ENCODE results near the gene PRKCH. TPM values are rescaled to one million over a fixed set of nuclear protein-coding genes. Genes with fewer than 3 reads are reported as not detected.

Gene PRKCH
- polyA plus RNA-seq, 1 donor from 2014 or later, result 2.0 TPM

- Histone ChIP-seq H3K4me3 (ENCODE audit: low read length) (no peak overlapping the region), H3K4me2 (ENCODE audit: low read length) (no peak overlapping the region), H4K20me1 (ENCODE audit: insufficient read depth) (no peaks in the 10 kb centered on the region), H3K9me2 (ENCODE audit: insufficient read depth, low read length) (no peaks in the 10 kb centered on the region), H3K27ac (ENCODE audit: low read length) (no peak overlapping the region), H3F3A (ENCODE audit: insufficient read depth, low read length, poor library complexity, severe bottlenecking) (no peaks in the 10 kb centered on the region), H3K79me2 (replicated peaks; ENCODE audit: insufficient read depth, low read length) (no peaks in the 10 kb centered on the region), H3K9ac (ENCODE audit: low read length) (no peak overlapping the region), H3K9me3 (ENCODE audit: low read length) (no peaks in the 10 kb centered on the region), H2AFZ (ENCODE audit: low read depth, low read length) (no peak overlapping the region), H3K27me3 (ENCODE audit: insufficient read depth, low read depth, low read length) (no peaks in the 10 kb centered on the region), H3K36me3 (ENCODE audit: insufficient read depth, low read length) (no peaks in the 10 kb centered on the region)
- TF ChIP-seq POLR2AphosphoS5 (IDR thresholded peaks at IDR 0.05), result no peak
- TF ChIP-seq RAD21 (conservative IDR thresholded peaks at IDR 0.05), result no peak
Measured at GRCh38 chr14:61525293-61526011, 204.1 kb downstream of the PRKCH start.

GRCh38 chr14:61526405-61527312 is 205.3 kb downstream of the PRKCH start:
- Histone ChIP-seq H4K20me1 (ENCODE audit: insufficient read depth) (no peaks in the 10 kb centered on the region), H3K4me2 (ENCODE audit: low read length) (no peak overlapping the region)

More at GRCh38 chr14:61526405-61527312, 205.3 kb downstream of the PRKCH start:
- H3K27ac ChIP-seq (ENCODE audit: low read length), result no peak overlapping the region
- no peaks in the 10 kb centered on the region for H3K9me3 ChIP-seq (ENCODE audit: low read length)
- H3K9ac ChIP-seq (ENCODE audit: low read length), result no peak overlapping the region
- H3K79me2 ChIP-seq (replicated peaks; ENCODE audit: insufficient read depth, low read length), result no peaks in the 10 kb centered on the region
- H3K4me3 ChIP-seq (ENCODE audit: low read length), result no peak overlapping the region
- no peaks in the 10 kb centered on the region for H3K36me3 ChIP-seq (ENCODE audit: insufficient read depth, low read length)
- H3K27me3 ChIP-seq (ENCODE audit: insufficient read depth, low read depth, low read length), result no peaks in the 10 kb centered on the region
- H3F3A ChIP-seq (ENCODE audit: insufficient read depth, low read length, poor library complexity, severe bottlenecking), result no peaks in the 10 kb centered on the region
- no peak for TF ChIP-seq MXI1 (conservative IDR thresholded peaks at IDR 0.05; ENCODE audit: poor library complexity, severe bottlenecking)
- TF ChIP-seq TAF1 (IDR thresholded peaks at IDR 0.05; ENCODE audit: low read depth), result no peak
- TF ChIP-seq SMC3 (conservative IDR thresholded peaks at IDR 0.05; ENCODE audit: poor library complexity), result no peak
- no peak for TF ChIP-seq RAD21 (conservative IDR thresholded peaks at IDR 0.05)
- no peak for TF ChIP-seq EP300 (conservative IDR thresholded peaks at IDR 0.05; ENCODE audit: poor library complexity, severe bottlenecking)
- no peak for TF ChIP-seq REST (IDR thresholded peaks at IDR 0.05; ENCODE audit: borderline replicate concordance)
- no peak for TF ChIP-seq CTCF (IDR thresholded peaks at IDR 0.05; ENCODE audit: poor library complexity, severe bottlenecking)
- TF ChIP-seq POLR2AphosphoS5 (IDR thresholded peaks at IDR 0.05), result no peak
- TF ChIP-seq EZH2 (IDR thresholded peaks at IDR 0.05; ENCODE audit: borderline replicate concordance, insufficient read depth, low read length, poor library complexity, severe bottlenecking), result no peak
- H2AFZ ChIP-seq (ENCODE audit: low read depth, low read length), result no peak overlapping the region
- H3K9me2 ChIP-seq (ENCODE audit: insufficient read depth, low read length), result no peaks in the 10 kb centered on the region
